GM21360 (cell line): ENCODE data around the gene ZXDC.
A peak's percentile ranks its signal among the peaks of the same experiment; 100 is the strongest.

Experiments used
- ATAC-seq: cut with Tn5 transposase; IDR thresholded peaks from one replicate; pipeline ENCODE4 v1.9.1; 2021; ENCODE audit warnings: mild to moderate bottlenecking, moderate library complexity; ENCODE audit not compliant: unreplicated experiment

ZXDC gene

DNA sequence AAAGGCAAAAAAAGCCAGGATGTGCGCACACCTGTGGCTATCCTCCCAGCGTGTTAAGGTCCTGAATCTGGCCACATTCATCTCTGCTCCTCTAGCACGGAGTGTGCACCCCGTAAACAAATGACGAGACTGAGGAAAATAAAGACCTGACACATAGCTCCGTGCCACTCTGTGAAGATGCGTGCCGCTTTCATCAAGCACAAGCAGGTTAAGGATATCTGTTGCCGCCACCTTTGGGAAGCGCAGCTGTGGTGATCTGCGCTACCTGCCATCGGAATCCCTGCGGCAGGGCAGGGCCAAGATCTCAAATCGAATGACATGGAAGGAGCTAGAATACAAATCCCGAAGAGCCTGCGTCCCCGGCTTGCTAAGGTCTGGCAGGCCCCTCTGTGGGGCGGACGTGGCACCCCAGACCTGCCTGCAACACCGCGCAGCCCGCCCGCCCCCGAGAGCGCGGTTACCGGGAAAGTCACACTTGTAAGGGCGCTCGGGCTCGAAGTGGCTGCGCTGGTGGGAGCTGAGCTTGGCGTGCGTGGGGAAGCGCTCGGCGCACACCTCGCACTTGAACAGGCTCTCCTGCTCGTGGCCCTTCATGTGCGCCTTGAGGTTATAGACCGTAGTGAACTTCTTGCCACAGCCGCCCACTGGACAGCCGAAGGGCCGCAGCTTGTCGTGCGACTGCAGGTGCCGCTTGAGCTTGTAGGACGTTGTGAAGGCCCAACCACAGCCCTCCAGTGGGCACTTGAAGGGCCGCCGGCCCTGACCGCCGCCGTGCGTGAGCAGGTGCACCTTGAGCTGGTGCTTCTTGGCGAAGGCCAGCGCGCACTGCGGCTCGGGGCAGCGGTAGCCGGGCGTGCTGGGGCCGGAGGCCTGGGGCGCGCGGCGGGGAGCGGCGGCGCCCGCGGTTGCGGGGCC, 936 bp downstream of the ZXDC start:
- ATAC-seq: peak; percentile 16

GRCh38 chr3:126473292-126474168, 2.2 kb downstream of the ZXDC start:
- ATAC-seq: no peak

- no peak for ATAC-seq
These were observed 3.2 kb downstream of the ZXDC start for GRCh38 chr3:126472277-126473006.

GRCh38 chr3:126469479-126469878, 6.2 kb downstream of the ZXDC start:
- no peak for ATAC-seq

DNA sequence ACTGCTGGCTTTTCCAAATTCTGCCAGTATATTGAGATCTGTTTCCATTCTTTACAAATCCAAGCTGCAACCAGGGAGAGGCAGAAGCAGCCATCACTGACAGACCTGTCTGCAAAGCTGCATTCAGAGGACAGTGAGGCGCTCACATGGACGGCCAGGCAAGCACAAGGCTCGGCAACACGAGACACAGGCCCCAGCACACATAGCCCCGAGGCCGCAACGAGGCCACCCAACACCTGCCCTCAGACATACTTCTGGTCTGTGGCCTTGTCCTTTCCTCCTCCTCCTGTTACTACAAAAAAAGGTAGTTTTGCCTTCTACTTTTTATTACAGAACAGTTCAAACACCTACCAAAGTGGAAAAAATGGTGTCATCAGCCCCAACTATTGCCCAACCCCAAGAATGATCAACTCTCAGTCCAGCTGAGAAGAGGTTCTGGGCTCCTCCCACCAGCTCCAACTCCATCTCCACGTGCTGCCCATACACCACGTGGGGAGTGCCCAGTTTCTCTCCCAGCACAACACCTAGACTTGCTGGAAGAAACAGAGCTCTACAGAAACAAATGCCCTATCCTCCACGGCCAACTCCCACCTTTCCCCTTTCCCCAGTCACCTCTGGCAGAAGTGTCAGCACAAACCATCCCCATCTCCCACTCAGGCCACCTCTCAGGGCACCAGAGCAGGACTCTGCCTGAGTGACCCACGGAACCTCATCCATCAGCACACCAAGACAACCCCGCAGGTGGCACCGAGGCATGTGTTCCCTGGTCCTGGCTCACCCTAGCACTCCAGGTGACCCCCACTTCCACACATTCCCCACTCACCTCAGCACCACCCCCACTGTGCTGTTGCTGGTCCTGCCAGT, 7.4 kb downstream of the ZXDC start:
- no peak for ATAC-seq

- no peak for ATAC-seq
These were observed 8.1 kb downstream of the ZXDC start for GRCh38 chr3:126467611-126467955.

GRCh38 chr3:126466886-126467610, 8.6 kb downstream of the ZXDC start:
- no peak for ATAC-seq

DNA sequence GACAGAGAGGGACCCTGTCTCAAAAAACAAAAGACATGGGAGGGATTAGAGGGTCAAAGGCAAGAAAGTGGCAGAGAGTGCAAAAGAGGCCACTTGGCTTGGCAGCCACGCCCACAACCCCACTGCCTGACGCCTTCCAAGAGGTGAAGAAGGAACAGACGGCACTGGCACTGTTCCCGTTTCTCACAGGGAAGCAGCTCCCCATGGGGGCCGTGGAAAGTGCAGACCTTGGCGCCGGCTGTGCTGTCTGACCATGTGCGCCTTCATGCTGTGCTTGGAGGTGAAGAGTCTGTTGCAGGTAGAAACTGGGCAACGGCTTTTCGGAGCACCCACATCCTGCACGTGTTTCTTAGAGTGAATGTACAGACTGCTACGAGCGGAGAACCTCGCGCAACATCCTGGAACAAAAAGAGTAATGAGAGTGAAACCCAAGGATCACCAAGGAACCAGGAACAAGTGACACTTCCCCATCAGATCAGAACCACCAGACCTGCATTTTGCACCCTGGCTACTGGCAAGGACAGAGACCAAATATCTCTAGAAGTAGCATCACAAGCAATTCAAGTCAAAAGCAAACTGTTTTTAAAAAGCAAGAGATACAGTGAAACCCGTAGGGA, 9.7 kb downstream of the ZXDC start:
- no peak for ATAC-seq

DNA sequence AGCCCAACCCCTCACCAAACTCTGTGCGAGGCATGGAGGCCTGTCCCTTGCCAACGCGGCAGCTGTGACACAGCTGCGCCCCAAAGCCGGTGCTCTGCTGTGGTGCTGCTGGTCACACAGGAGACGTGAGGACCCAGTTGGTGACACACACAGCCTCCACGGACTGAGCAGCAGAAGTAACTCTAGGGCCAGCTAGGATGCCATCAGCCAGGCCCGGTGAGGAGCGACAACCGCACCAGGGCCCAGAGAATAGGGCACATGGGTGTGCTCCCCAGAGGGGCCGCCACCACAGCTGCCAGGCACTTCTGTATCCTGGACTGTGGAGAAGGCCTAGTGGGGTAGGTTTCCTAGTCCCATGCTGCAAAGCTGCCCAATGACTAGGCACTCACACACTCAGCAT, 10.7 kb downstream of the ZXDC start:
- ATAC-seq: no peak

DNA sequence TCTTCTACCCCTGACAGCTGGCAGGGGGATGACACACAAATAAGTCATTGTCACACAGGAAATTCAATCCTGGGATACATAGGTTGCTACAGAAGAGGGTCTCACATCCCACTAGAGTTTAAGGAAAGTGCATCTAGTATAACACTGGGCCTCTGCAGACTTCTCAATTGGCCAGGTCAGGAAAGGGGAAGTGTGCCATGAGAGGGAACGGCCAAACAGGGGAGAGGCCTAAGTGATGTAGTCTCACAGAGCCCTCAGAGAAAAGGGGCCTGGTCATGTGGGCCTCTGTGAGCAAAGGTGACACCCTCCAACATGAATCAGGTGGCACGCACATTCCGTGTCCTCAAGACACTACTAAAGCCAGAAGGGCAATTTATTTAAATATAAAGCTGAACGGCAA, 11.2 kb downstream of the ZXDC start:
- ATAC-seq: no peak

- ATAC-seq: no peak
These were observed 11.6 kb downstream of the ZXDC start for GRCh38 chr3:126464093-126464492.

DNA sequence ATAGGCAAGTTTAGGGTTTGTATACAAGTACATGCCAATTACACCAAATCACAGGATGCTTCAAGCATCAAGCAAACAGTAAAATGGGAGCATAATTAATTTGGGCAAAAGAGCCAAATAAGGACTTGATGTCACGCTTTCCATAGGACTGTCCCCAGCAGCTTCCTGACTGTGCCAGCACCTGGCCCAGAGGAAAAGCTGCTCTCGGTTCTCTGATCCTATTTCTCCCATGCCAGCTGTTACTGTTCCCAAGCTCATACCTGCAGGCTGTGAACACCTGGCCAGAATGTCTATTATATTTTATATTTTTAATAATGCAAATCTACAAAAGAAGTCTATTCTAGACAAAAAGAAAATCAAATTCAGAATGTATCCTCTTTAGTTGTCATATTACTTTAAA, 12.2 kb downstream of the ZXDC start:
- no peak for ATAC-seq

GRCh38 chr3:126461450-126462070, 14.1 kb downstream of the ZXDC start:
- no peak for ATAC-seq

GRCh38 chr3:126460381-126460780, 15.3 kb downstream of the ZXDC start:
- ATAC-seq: no peak

DNA sequence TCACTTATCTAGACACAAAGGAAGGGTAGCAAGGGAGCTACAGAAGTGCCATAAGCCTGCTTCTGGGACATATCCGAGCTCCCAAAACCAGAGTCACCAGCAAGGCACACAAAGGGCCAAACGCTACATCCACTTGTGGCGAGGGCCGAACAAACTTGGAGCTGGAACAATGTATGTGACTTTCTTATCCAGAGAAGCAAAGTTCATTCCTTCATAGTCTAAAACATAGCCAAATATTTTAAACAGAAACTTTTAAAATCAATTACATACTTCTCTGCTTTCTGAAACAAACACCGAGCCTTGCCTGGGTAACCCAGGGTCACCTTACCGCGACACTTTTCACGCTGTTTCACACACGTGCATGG, 15.9 kb downstream of the ZXDC start:
- ATAC-seq: no peak

DNA sequence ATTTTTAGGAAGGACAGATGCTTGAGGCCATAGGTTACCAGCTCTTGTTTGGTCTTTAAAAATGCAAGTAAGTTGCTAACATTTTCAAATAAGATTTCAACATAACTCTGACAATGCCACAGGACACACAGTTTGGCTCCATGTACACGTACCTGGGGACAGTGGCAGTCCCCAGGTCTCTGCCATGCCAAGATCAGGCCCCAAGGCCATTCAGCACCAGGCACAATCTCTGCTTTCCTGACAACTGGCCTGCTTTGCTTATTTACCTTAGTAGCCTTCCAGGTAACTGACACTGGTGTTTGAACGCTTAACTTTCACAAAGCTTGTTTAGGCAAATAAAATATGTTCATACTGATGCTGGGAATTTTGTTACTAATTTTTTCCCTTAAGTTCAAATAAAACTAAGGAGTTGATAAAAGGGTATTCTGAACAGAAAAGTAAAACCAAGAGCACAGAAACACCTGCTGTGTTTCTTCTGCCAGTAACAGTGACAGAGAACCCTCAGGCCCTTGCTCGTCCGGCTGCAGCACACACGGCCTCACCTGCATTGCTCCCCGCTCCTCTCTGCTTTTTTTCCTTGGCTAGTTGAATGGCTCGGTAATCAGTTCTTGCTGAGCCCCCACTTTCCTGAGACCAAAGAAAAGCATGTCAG, 16.5 kb downstream of the ZXDC start:
- no peak for ATAC-seq

DNA sequence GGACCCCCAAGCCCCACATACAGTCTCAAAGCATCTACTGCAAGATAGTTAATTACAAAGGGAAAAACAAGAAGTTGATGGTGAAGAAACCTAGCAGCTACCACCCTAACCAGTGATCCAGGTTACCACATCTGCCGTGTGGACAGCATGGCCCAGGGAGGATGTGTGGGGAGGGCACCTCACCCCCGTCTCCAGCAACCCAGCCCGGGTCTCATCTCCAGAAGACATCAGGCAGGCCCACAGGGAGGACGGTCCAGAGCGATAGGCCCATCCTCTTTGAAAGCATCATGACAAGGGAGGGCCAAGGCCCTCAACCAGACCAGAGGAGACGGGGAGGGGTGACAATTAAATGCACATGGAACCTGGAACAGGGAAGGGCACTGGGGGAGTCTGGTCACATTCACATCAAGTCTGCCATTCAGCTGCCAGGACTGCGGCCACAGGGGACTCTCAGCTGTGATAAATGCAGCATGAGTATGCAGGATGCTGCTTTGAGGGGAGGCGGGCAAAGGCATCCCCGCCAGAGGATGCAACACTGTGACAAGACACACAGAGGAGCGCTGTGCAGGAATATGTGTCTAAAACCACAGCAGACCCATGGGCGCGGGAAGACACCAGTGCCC, 18.8 kb downstream of the ZXDC start:
- no peak for ATAC-seq

DNA sequence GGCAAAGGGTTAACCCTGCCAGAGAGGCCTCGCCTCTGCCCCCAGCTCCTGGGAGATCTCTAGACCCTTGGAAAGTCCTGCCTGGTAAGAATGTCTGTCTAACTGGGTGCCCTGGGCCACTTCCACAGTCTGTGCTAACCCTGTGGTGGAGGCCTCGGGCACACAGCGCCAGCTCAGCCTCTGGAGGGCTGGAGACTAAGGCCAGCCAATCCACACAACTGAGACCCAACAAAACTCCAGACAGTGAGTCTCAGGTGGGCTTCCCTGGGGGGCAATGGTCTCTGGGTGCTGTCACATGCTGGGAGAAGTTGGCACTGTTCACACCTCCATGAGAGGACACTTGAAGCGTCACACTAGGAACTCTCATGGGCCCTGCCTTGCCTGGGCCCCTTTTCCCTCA, 19.5 kb downstream of the ZXDC start:
- no peak for ATAC-seq
